ELR (cell line): ENCODE results near the gene ZNF362.

Experiments
- DNase-seq: peaks from one replicate; pipeline ENCODE4 v3.0.0-alpha.2; 2015; ENCODE audit warnings: low read depth

The ZNF362 gene

GRCh38 chr1:33244809-33245186 lies 11.5 kb upstream of the ZNF362 start:
- DNase-seq, result no peak

- DNase-seq, result no peak
These were observed 10.1 kb upstream of the ZNF362 start for GRCh38 chr1:33246171-33246570.

GRCh38 chr1:33247545-33247944 lies 8.7 kb upstream of the ZNF362 start:
- DNase-seq, result no peak

GRCh38 chr1:33248244-33248643 lies 8.0 kb upstream of the ZNF362 start:
- DNase-seq, result peak; percentile 39

- DNase-seq, result no peak
These were observed 6.9 kb upstream of the ZNF362 start for GRCh38 chr1:33249422-33249821.

- DNase-seq, result no peak
These were observed 6.1 kb upstream of the ZNF362 start for GRCh38 chr1:33250217-33250616.

GRCh38 chr1:33250724-33251123 lies 5.6 kb upstream of the ZNF362 start:
- no peak for DNase-seq

- DNase-seq, result no peak
These were observed 1.8 kb upstream of the ZNF362 start for GRCh38 chr1:33254491-33254890.

- peak; percentile 51 for DNase-seq
These were observed 708 bp upstream of the ZNF362 start for GRCh38 chr1:33255347-33256220.

- no peak for DNase-seq
These were observed 146 bp upstream of the ZNF362 start for GRCh38 chr1:33256221-33256470.

- no peak for DNase-seq
These were observed 997 bp downstream of the ZNF362 start for GRCh38 chr1:33257207-33257771.

- no peak for DNase-seq
These were observed 1.8 kb downstream of the ZNF362 start for GRCh38 chr1:33257772-33258712.

- DNase-seq, result no peak
These were observed 2.5 kb downstream of the ZNF362 start for GRCh38 chr1:33258788-33259274.

- DNase-seq, result no peak
These were observed 3.6 kb downstream of the ZNF362 start for GRCh38 chr1:33259879-33260278.

GRCh38 chr1:33260439-33260838 lies 4.1 kb downstream of the ZNF362 start:
- no peak for DNase-seq

GRCh38 chr1:33261344-33261743 lies 5.1 kb downstream of the ZNF362 start:
- DNase-seq, result no peak

GRCh38 chr1:33263890-33264504 lies 7.7 kb downstream of the ZNF362 start:
- no peak for DNase-seq

GRCh38 chr1:33265780-33266605 lies 9.7 kb downstream of the ZNF362 start:
- no peak for DNase-seq

- DNase-seq, result no peak
These were observed 10.5 kb downstream of the ZNF362 start for GRCh38 chr1:33266766-33267165.

- DNase-seq, result peak; percentile 11
These were observed 11.3 kb downstream of the ZNF362 start for GRCh38 chr1:33267468-33268205.

- no peak for DNase-seq
These were observed 12.2 kb downstream of the ZNF362 start for GRCh38 chr1:33268457-33268856.
